ENCODE data around the gene P2RY14.

P2RY14 gene

DNA sequence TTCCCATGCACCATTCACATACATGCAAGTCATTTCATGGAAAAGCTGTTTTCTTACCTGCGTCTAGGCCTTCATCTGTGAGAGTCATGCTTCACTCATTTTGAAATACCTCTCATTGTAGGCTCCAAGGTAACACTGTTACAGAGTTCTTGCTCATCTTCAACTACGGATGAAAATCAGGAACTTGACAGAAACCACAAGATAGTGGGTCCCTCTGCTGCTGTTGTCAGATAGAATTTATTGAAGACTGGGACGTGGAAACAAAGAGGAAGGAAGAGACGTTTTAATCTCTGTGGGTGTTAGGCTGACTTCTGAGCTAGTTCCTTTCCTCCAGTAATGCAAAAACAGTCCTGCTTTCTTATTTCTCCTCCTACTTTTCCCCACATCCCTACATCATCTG lies at the start of gene P2RY14:
TSS of gene P2RY14 (minus strand) at position 313 of the 400 bp plus-strand sequence. CDS start 64,226 bp downstream, outside the sequence.
- TF ChIP-seq, protein P1, sequence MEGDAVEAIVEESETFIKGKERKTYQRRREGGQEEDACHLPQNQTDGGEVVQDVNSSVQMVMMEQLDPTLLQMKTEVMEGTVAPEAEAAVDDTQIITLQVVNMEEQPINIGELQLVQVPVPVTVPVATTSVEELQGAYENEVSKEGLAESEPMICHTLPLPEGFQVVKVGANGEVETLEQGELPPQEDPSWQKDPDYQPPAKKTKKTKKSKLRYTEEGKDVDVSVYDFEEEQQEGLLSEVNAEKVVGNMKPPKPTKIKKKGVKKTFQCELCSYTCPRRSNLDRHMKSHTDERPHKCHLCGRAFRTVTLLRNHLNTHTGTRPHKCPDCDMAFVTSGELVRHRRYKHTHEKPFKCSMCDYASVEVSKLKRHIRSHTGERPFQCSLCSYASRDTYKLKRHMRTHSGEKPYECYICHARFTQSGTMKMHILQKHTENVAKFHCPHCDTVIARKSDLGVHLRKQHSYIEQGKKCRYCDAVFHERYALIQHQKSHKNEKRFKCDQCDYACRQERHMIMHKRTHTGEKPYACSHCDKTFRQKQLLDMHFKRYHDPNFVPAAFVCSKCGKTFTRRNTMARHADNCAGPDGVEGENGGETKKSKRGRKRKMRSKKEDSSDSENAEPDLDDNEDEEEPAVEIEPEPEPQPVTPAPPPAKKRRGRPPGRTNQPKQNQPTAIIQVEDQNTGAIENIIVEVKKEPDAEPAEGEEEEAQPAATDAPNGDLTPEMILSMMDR (IDR thresholded peaks at IDR 0.05; ENCODE audit: insufficient read depth, low read depth, low read length, missing control alignments): no peak
- no peak within 1 kb of the TSS for H3K4me3 ChIP-seq (ENCODE audit: low read depth, low read length)
- peak; percentile 5 for DNase-seq (ENCODE audit: low read depth)

DNA sequence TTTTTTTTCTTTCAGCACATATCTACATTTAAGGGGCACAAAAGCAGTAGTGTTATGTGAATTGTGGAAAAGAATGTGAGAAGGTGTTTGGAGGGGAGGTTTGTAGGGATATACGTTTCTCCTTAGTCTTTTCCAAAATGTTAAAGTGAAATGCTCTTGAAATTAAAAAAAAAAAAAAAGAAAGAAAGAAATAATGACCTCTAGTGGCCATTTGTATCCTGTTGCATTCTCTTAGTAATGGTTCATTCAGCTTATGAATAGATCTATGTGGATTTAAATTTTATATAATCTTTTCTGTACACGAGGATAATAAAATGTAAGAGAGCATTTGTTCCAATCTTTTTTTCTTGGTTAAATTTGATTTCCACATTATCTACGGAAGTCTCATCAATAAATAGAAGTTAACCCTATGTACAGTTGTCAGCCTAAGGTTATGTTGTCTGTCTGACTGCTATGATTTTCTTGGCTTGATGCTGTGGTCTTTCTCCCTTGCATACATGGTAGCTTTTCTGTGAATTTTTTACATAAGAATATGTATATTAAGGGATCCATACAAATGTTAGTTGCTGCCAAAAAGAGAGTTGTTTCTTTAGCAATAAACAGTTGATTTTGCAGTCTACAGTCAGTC lies 49.3 kb upstream of the P2RY14 start:
- DNase-seq (ENCODE audit: low read depth): no peak
- no peak overlapping the region for H3K4me3 ChIP-seq (ENCODE audit: low read depth, low read length)
- TF ChIP-seq, protein P1 (IDR thresholded peaks at IDR 0.05; ENCODE audit: insufficient read depth, low read depth, low read length, missing control alignments): peak; percentile 43

DNA sequence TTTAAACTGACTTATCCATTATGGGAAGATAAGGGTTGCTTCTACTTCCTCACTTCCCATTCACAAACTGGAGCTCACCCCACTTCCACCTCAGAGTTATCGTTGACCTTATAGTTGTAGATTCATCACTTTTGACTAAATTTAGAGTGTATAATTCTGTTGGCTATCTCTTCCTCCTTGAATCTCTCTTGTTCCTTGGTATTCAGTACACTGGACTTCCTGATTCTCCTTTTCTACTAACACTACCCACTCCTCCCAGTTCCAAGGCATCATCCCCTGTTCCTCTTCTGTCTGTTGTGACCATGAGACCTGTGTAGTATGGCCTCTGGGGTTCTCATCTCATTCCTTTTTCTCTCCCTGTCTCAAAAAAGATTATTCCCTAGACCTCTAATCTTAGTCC lies 44.2 kb upstream of the P2RY14 start:
- no peak for DNase-seq (ENCODE audit: low read depth)
- TF ChIP-seq, protein P1 (IDR thresholded peaks at IDR 0.05; ENCODE audit: insufficient read depth, low read depth, low read length, missing control alignments): no peak
- no peak overlapping the region for H3K4me3 ChIP-seq (ENCODE audit: low read depth, low read length)

DNA sequence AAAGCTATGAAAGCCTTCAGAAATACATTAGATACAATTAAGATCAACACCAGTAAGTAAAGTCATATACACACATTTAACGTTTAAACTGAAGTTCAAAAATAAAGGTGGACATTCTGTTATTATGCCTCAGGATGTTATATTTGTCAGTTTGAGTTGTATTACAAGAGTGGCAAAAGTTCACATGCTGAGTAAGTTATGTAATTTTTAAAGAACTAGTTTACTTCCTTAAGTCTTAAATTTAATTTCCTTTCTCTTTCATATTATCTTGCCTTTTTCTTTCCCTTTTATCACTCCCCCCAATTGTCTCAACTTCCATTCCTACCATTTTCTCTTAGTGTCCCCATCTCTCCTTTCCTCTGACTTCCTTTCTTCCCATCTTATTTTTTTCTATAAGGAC lies 43.2 kb upstream of the P2RY14 start:
- TF ChIP-seq, protein P1 (IDR thresholded peaks at IDR 0.05; ENCODE audit: insufficient read depth, low read depth, low read length, missing control alignments): no peak
- H3K4me3 ChIP-seq (ENCODE audit: low read depth, low read length): no peak overlapping the region
- DNase-seq (ENCODE audit: low read depth): no peak

DNA sequence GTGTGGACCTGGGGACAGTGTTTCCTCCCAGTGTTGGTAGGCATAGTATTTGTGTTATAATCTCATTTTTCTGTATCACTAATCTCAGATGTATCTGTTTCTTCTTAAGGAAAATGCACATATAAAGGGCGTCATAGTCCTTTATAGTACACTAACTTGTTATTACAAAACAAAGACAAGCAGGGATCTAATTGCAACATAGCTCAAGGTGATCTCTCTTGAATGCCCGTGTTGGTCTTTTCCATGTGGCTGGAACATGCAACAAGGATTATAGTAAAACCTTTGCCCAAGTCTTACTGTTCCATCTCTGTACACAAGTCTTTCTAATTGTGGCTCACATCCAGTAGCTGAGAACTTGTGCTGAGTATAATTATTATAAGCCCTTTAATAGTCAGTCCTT lies 41.8 kb upstream of the P2RY14 start:
- no peak overlapping the region for H3K4me3 ChIP-seq (ENCODE audit: low read depth, low read length)
- TF ChIP-seq, protein P1 (IDR thresholded peaks at IDR 0.05; ENCODE audit: insufficient read depth, low read depth, low read length, missing control alignments): no peak
- no peak for DNase-seq (ENCODE audit: low read depth)

DNA sequence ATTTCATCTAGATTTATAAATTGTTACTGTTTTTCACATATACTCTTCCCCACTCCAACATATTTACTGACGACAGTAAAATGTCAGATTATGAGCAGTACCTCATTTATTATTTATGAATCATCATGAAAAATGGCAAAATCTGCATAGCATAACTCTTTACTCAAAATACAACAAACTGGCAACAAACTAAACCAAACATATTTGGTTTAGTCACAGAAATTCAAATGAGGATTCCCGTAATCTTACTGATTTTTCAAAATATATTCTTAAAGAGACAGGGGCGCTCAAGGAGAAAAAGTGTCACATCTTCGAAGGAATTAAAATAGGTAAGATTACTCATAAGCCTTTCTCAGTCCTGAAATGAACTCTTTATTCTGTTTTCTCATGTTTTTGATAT lies 41.3 kb upstream of the P2RY14 start:
- no peak for DNase-seq (ENCODE audit: low read depth)
- TF ChIP-seq, protein P1 (IDR thresholded peaks at IDR 0.05; ENCODE audit: insufficient read depth, low read depth, low read length, missing control alignments): no peak
- no peak overlapping the region for H3K4me3 ChIP-seq (ENCODE audit: low read depth, low read length)

DNA sequence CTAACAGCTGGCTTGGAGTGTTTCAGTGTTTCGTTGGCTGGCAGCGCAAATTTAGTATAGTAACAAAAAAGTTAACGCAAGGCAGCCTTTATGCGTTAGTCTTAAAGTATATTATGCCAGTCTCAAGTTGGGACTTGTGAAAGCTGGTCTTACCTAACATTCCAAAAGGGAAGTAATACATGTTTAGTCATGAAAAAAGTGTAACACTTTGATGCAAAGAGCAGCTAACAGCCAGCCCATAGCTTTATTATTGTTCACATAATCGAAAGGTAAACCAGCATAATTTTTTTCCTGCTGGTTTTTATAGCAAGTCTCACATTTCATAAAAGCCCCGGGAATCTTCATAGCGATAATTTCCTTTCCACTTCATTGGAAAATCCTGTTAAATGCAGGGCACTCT lies 40.6 kb upstream of the P2RY14 start:
- H3K4me3 ChIP-seq (ENCODE audit: low read depth, low read length): no peak overlapping the region
- DNase-seq (ENCODE audit: low read depth): no peak
- TF ChIP-seq, protein P1 (IDR thresholded peaks at IDR 0.05; ENCODE audit: insufficient read depth, low read depth, low read length, missing control alignments): no peak

All from GM12865 (cell line).